Measurements from ENCODE around the gene CCNJ.

DNA sequence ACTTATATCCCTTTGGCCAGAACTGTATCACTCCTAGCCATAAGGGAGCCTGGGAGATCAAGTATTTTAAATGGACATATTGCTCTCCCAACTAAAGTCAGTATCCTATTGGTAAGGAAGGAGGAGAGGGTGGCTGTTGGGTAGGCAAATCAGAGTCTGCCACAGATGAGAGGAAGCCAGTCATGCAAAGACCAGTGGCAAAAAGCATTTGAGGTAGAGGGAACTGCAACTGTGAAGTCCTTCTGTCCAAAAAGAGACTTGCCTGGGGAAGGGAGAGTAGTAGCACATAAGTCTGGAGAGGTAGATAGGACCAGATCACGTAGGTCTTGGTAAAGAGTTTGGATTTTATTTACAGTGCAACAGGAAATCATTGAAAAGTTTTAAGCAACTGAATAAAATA, 8.8 kb upstream of the CCNJ start:
- TF ChIP-seq POLR2A (IDR thresholded peaks at IDR 0.05) (no peak), CTCF (IDR thresholded peaks at IDR 0.05) (no peak)

All from adrenal gland (tissue), 5 donors.